Iris pigment epithelial cell (primary cell): ENCODE data around the gene XRCC1.
"Not testable (repeated sequence)": the region's sequence is repeated elsewhere in the genome, so short reads cannot be mapped to it uniquely, and the experiment has no call there.

Experiments used
- DNase-seq: peaks from one replicate; pipeline ENCODE4 v3.0.0-alpha.2; 2011; ENCODE audit warnings: low read depth

The XRCC1 gene

GRCh38 chr19:43522929-43523328 lies 52.4 kb downstream of the XRCC1 start:
- no peak for DNase-seq

GRCh38 chr19:43519436-43520088 lies 55.8 kb downstream of the XRCC1 start:
- peak; percentile 95 for DNase-seq

- DNase-seq = no peak
Measured at GRCh38 chr19:43518051-43518450, 57.3 kb downstream of the XRCC1 start.

GRCh38 chr19:43512399-43512798 lies 62.9 kb downstream of the XRCC1 start:
- not testable (repeated sequence) for DNase-seq

GRCh38 chr19:43511324-43511723 lies 64.0 kb downstream of the XRCC1 start:
- DNase-seq = no peak

GRCh38 chr19:43510713-43511112 lies 64.6 kb downstream of the XRCC1 start:
- no peak for DNase-seq

GRCh38 chr19:43507880-43508279 lies 67.4 kb downstream of the XRCC1 start:
- no peak for DNase-seq

- no peak for DNase-seq
Measured at GRCh38 chr19:43506629-43507028, 68.7 kb downstream of the XRCC1 start.

GRCh38 chr19:43505941-43506340 lies 69.4 kb downstream of the XRCC1 start:
- no peak for DNase-seq

- no peak for DNase-seq
Measured at GRCh38 chr19:43505186-43505456, 70.2 kb downstream of the XRCC1 start.

GRCh38 chr19:43504426-43505185 lies 70.7 kb downstream of the XRCC1 start, which contains the start of gene PHLDB3:
Gene PHLDB3 (minus strand): TSS chr19:43504746. CDS start chr19:43504118, 628 bp downstream.
- peak; percentile 27 for DNase-seq

GRCh38 chr19:43503501-43504425 lies 71.6 kb downstream of the XRCC1 start:
- peak; percentile 90 for DNase-seq

- no peak for DNase-seq
Measured at GRCh38 chr19:43502419-43502976, 72.8 kb downstream of the XRCC1 start.

- DNase-seq = no peak
Measured at GRCh38 chr19:43501661-43502418, 73.5 kb downstream of the XRCC1 start.

- no peak for DNase-seq
Measured at GRCh38 chr19:43499042-43499441, 76.3 kb downstream of the XRCC1 start.

GRCh38 chr19:43498233-43498842 lies 77.0 kb downstream of the XRCC1 start:
- DNase-seq = no peak

GRCh38 chr19:43496960-43497359 lies 78.4 kb downstream of the XRCC1 start:
- no peak for DNase-seq

GRCh38 chr19:43495082-43495481 lies 80.2 kb downstream of the XRCC1 start:
- DNase-seq = no peak
